ENCODE results near the gene DOCK4.

- TF ChIP-seq CTCF (IDR thresholded peaks at IDR 0.05) (no peak), POLR2A (IDR thresholded peaks at IDR 0.05) (no peak), EP300 (IDR thresholded peaks at IDR 0.05) (no peak), POLR2AphosphoS5 (IDR thresholded peaks at IDR 0.05) (no peak)
Observed at GRCh38 chr7:111775206-111775605, 431.0 kb downstream of the DOCK4 start.
